ENCODE measurements around the gene KLK1. TPM values are rescaled to one million over a fixed set of nuclear protein-coding genes. Genes with fewer than 3 reads are reported as not detected.

The KLK1 gene
- polyA plus RNA-seq, 1 donor from 2014 or later: not detected

- H3K4me2 ChIP-seq (ENCODE audit: low read length): no peak overlapping the region
- no peak overlapping the region for H3K9ac ChIP-seq (ENCODE audit: low read length)
- H3K36me3 ChIP-seq (ENCODE audit: insufficient read depth, low read length): no peaks in the 10 kb centered on the region
- H2AFZ ChIP-seq (ENCODE audit: low read depth, low read length): no peak overlapping the region
- TF ChIP-seq RAD21 (conservative IDR thresholded peaks at IDR 0.05): no peak
- no peak for TF ChIP-seq CTCF (IDR thresholded peaks at IDR 0.05; ENCODE audit: poor library complexity, severe bottlenecking)
- TF ChIP-seq TAF1 (IDR thresholded peaks at IDR 0.05; ENCODE audit: low read depth): no peak
- no peak for TF ChIP-seq POLR2AphosphoS5 (IDR thresholded peaks at IDR 0.05)
- TF ChIP-seq EP300 (conservative IDR thresholded peaks at IDR 0.05; ENCODE audit: poor library complexity, severe bottlenecking): no peak
- TF ChIP-seq EZH2 (IDR thresholded peaks at IDR 0.05; ENCODE audit: borderline replicate concordance, insufficient read depth, low read length, poor library complexity, severe bottlenecking): no peak
- TF ChIP-seq MXI1 (conservative IDR thresholded peaks at IDR 0.05; ENCODE audit: poor library complexity, severe bottlenecking): no peak
- no peak for TF ChIP-seq REST (IDR thresholded peaks at IDR 0.05; ENCODE audit: borderline replicate concordance)
- TF ChIP-seq SMC3 (conservative IDR thresholded peaks at IDR 0.05; ENCODE audit: poor library complexity): no peak
- no peaks in the 10 kb centered on the region for H3K9me2 ChIP-seq (ENCODE audit: insufficient read depth, low read length)
- no peaks in the 10 kb centered on the region for H3K79me2 ChIP-seq (replicated peaks; ENCODE audit: insufficient read depth, low read length)
- H4K20me1 ChIP-seq (ENCODE audit: insufficient read depth): no peaks in the 10 kb centered on the region
- H3K27ac ChIP-seq (ENCODE audit: low read length): no peak overlapping the region
- no peaks in the 10 kb centered on the region for H3K27me3 ChIP-seq (ENCODE audit: insufficient read depth, low read depth, low read length)
- no peak overlapping the region for H3K4me3 ChIP-seq (ENCODE audit: low read length)
- H3F3A ChIP-seq (ENCODE audit: insufficient read depth, low read length, poor library complexity, severe bottlenecking): no peaks in the 10 kb centered on the region
- no peaks in the 10 kb centered on the region for H3K9me3 ChIP-seq (ENCODE audit: low read length)
Measured at GRCh38 chr19:50785329-50785728, 38.3 kb downstream of the KLK1 start.

GRCh38 chr19:50784710-50785109 is 38.9 kb downstream of the KLK1 start:
- Histone ChIP-seq H2AFZ (ENCODE audit: low read depth, low read length) (no peak overlapping the region), H3K4me3 (ENCODE audit: low read length) (no peak overlapping the region), H3K9ac (ENCODE audit: low read length) (no peak overlapping the region), H3K27me3 (ENCODE audit: insufficient read depth, low read depth, low read length) (no peaks in the 10 kb centered on the region), H3K79me2 (replicated peaks; ENCODE audit: insufficient read depth, low read length) (no peaks in the 10 kb centered on the region), H3K9me2 (ENCODE audit: insufficient read depth, low read length) (no peaks in the 10 kb centered on the region), H3K27ac (ENCODE audit: low read length) (no peak overlapping the region), H4K20me1 (ENCODE audit: insufficient read depth) (no peaks in the 10 kb centered on the region), H3K9me3 (ENCODE audit: low read length) (no peaks in the 10 kb centered on the region), H3K4me2 (ENCODE audit: low read length) (no peak overlapping the region), H3F3A (ENCODE audit: insufficient read depth, low read length, poor library complexity, severe bottlenecking) (no peaks in the 10 kb centered on the region), H3K36me3 (ENCODE audit: insufficient read depth, low read length) (no peaks in the 10 kb centered on the region)
- TF ChIP-seq TAF1 (IDR thresholded peaks at IDR 0.05; ENCODE audit: low read depth): no peak
- no peak for TF ChIP-seq SMC3 (conservative IDR thresholded peaks at IDR 0.05; ENCODE audit: poor library complexity)
- TF ChIP-seq EP300 (conservative IDR thresholded peaks at IDR 0.05; ENCODE audit: poor library complexity, severe bottlenecking): no peak
- TF ChIP-seq POLR2AphosphoS5 (IDR thresholded peaks at IDR 0.05): no peak
- no peak for TF ChIP-seq EZH2 (IDR thresholded peaks at IDR 0.05; ENCODE audit: borderline replicate concordance, insufficient read depth, low read length, poor library complexity, severe bottlenecking)
- no peak for TF ChIP-seq RAD21 (conservative IDR thresholded peaks at IDR 0.05)
- no peak for TF ChIP-seq CTCF (IDR thresholded peaks at IDR 0.05; ENCODE audit: poor library complexity, severe bottlenecking)
- TF ChIP-seq REST (IDR thresholded peaks at IDR 0.05; ENCODE audit: borderline replicate concordance): no peak
- TF ChIP-seq MXI1 (conservative IDR thresholded peaks at IDR 0.05; ENCODE audit: poor library complexity, severe bottlenecking): no peak

Measured in neural cell (in vitro differentiated cells).